SIG-M5 treated with dmso at 0.1 percent for 504 hours (cell line): ENCODE results near the gene HMCN1.

Source experiments
- DNase-seq: peaks from one replicate; lab custom pipeline; 2025; ENCODE audit not compliant: unreplicated experiment; lab: John Stamatoyannopoulos, UW

HMCN1 gene

DNA sequence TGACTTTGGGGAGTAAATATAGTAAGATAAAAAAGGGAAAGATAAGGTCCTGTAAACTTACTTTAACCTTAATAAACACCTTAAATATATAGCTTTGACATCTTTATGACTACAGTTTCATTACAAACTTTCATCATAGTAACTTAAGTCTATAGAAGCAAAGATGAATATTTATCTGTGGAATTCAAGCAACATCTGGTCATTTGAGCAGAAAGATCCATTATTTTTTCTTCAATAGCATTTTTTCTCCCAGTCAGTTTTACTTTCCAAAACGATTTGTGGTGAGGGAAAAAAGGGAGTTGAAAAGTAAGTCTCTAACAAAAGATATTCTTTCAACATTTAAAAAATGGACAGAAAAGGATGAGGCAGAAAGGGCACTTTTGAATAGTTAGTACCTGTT, 69.0 kb downstream of the HMCN1 start:
- DNase-seq: no peak

DNA sequence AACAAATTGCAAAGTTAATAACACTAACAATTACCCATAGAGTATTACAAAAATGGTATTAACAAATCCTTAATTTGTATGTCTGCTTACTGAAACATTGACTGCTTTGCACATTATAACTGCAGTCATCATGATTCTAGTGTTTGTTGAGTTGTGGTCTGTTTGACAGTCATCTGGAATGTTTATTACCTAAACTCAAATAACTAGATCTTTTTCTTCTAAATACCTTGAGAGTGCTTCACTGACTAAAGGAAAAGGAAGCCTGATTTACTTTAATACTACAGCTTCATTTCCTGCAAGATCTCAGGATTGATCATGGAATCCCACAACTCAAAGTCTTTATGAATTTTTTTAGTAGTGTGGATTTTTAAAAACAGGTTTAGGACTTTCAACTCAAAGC, 70.0 kb downstream of the HMCN1 start:
- no peak for DNase-seq

DNA sequence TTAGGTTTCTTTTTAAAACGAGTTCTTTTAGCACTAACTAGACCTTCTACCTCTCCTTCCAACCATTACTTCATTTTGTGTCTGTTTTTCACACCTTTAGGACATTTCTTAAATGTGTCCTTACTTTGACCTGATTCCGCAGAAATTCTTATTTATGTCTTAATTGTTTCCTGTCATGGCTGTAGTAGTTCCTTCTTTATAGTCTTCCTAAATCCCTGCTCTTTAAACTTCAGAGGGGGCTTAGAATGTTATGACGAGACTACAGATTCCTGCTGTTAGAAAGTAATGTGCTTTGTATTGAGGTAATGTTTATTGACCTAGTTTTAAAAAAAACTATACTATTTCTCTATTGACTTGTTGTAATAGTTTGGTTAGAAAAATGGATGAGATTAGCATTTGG, 70.4 kb downstream of the HMCN1 start:
- no peak for DNase-seq

DNA sequence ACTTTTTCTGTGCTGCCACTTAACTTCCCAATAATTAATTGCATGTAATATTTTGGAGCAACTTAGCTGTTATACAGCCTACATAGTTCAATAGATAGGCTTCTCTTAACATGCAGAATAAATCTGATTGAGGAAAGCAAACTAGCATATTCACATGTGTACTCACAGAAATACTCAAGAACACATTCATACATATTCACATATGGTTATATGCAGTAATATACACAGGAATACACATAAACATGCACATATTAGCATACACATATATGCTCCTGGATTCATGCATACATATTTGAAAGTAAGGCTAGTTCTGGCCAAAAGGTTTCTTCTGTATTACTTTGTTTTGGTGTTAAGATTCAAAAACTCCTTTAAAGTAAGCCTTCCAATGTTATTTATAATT, 73.1 kb downstream of the HMCN1 start:
- DNase-seq: no peak

DNA sequence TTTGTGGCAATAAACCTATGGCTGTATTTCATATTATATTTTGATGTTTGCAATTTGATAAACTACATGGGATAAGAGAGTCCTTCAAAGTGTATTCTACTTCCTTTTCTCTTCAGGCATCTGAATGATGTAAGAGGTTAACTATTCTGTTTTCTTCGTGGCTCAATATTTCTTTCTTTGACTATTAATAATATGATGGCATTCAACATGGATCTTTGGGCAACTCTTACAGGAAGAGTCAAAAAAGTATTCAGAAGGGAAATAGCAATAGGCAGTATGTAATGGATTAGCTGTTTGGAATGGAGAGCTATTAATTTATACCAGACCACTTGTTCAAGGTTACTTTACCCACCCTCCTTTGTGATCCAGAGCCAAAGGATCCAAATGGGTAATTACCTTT, 74.4 kb downstream of the HMCN1 start:
- no peak for DNase-seq

DNA sequence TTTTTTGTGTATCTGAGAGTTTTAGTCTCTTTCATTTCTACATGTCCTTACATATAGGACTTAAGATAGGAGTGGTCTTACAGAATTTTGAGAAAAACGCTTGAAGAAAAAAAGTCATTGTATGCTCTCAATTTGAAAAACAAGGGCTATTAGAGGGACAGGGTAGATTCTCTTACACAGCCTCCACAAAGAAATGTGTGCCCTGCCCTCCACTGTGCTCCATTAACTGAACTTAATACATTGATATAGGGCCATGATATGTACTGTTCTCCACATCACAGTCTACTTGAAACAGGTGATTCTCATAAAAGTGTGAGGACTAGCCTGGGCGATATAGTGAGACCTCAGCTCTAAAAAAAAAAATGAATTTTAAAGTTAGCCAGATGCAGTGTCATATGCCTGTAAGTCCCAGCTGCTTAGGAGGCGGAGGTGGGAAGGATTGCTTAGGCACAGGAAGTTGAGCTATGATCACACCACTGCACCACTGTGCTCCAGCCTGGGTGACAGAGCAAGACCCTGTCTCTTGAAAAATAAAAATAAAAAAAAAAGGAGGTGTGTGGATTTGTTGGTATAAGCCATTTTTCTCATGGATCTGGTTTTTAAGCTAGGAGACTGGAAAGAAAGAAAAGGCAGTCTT, 77.0 kb downstream of the HMCN1 start:
- no peak for DNase-seq

DNA sequence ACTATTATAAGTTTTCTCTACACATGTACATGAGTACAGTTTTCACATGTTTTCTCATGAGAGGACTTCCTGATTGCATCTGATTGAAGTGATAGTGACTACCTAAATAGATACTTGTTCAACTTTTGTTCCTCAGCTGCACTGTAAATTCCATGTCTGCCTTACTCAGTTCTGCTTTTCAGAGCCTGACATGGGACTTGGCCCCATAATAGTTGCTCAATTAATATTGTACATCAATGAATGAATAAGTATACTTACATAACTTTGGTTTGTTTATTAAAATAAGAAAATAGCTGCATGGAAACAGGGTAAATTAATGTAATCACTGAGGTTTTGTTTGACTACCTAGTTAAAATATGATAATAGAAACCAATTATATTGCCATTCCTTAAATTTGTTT, 78.7 kb downstream of the HMCN1 start:
- no peak for DNase-seq

DNA sequence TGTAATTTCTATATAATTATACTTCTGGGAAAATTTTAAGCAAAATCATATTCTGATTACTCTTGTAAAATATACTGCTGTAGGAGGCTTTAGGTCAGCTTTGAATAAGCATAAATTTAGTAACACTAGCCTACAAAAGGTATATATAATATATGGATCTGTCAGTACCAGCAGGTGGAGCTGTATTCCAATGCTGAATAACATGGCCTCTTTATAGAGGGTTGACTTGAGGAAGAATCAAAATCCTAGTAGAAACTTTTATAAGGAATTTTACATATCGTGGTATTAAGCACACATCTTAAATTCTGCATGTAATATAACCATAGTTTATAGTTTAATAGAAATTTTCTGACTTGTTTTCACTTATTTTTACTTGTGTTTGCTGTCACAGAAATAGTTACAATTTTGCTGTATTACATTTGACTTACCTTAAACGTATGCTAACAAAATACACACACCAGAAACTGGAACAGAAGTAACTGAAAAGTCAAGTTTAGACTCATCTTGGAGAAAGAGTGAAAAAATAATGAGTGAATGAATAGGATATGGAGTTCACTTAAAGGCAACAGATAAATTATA, 79.3 kb downstream of the HMCN1 start:
- DNase-seq: peak; percentile 64

DNA sequence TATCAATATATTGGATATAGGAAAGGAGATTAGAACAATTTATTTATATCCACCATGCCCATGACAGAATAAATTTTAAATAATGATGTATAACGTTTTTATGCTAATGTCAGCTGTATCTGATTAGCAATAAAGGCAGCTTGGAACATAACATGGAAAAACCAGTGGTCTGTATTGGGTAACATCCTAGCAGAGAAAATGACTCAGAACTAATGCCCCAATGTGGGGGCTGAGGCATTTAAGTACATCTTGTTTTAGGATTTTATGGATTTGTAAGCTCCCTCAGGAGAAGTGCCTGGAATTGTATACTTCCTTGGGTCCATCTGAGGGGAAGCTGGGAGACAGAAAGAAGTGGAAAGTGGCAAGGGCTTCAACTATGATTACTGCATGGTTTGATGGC, 82.3 kb downstream of the HMCN1 start:
- no peak for DNase-seq

DNA sequence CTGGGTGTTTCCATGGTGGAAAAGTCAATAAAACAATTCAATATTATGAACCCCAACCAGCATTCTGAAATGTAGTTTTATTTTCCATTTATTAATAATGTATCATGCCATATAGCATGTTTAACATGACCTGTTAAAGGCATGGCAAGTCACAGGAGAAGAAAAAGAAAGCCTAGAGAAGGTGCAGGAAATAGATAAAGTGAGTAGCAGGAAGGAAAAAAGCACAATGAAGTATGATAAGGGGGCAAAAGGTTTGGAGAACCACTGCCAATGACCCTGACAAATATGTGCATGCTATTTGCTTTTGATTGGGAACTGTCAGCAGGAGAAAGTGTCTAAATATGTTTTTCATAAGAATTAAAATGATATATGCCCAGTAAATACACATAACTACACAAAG, 85.6 kb downstream of the HMCN1 start:
- DNase-seq: no peak

DNA sequence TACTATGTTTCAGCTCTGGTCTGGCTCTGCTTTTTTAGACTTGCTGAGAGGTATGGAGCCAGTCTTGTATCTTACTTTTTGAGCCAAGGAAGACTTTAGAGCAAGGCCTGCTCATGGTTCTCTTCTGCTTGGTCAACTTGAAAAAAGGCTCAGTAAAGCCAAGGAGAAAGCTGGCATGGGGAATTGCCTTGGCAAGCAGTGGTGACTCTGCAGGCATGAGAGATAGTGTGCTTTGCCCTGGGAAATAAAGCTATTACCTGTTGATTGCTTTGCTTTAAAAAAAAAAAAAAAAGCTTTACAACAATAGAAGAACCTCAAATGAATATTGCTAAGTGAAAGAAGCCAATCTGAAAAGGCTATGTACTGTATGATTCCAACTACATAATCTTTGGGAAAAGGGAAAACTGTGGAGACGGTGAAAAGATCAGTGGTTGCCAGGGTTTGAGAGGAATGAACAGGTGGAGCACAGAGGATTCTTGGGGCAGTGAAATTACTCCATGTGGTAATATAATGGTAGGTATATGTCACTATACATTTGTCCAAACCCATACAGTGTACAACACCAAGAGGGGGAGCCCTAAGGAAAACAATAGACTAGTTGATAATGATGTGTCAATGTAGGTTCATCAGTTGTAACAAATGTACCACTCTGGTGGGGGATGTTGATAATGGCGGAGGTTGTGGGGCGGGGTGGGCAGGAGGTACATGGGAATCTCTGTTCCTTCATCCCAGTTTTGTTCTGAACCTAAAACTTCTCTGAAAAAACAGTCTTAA, 87.6 kb downstream of the HMCN1 start:
- no peak for DNase-seq

DNA sequence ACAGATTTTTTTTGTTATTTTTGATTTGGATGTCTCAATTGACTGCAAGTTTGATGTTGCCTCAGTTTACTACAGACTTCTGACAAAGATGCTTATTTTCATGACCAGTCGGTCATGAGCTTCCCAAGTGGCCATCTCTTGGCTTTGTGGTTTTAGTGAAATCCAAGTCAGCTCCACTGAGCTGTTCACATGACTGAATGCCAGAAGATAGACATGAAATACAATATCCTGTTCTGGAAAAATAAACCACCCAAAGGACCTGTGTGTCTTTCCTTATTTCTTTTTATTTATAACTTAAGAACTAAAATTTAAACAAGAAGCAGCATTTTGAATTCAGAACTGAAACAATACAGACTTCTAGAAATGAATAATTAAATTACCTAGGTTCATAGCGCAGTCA, 89.3 kb downstream of the HMCN1 start:
- DNase-seq: no peak

DNA sequence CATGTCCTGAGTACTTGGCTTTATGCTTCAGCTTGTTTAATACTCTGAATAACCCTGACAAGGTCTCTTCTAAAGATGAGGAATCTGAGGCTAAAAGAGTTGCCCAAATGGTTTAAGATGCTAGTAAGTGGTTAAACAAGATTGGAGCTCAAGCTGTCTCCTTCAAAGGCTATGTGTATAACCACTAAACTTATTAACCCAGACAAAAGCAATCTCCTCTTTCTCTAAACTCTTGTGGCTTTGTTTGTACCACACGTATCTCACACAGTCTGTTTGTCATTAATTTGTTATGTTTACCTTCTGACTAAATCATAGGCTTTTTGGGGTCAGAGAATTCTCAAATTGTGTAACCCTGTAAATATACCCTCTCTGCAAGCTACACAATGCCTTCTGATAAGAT, 89.9 kb downstream of the HMCN1 start:
- DNase-seq: no peak

DNA sequence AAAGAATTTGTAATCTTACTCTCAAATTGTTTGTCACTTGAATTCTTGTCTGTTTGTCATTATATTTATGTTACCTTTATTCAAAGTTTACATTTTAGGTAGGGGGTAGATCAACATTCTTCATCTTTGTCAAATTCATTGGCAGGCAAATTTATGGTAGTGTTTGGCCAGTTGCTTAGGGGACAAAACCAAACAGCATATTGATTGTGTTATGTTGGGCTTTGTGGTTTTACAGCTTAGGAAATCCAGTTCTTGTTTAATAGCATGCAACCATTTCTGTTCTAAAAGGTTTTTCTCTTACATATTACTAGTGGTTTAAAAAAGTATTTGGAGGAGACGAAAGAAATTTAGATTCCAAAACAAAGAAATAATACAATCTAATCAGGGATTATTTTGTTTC, 91.4 kb downstream of the HMCN1 start:
- DNase-seq: no peak

DNA sequence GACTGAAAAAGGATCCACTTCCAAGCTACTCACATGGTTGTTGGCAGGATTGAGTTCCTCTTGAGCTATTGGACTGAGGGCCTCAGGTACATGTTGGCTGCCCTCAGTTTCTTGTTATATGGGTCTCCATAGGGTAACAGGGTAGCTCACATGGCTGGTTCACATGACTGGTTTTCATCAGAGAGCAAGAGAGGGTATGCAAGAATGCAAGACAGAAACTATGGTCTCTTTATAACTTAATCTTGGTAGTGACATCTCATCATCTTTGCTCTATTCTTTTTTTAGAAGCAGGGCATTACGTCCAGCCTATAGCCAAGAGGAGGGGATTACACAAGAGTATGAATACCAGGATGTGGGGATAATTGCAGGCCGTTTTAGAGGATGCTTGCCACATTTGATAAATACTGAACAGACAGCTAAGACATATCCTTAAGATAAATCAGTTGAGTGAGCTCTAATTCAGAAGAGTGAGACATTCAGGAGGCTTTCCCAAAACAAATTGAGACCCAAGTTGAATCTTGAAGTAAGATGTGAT, 100.2 kb downstream of the HMCN1 start:
- no peak for DNase-seq

DNA sequence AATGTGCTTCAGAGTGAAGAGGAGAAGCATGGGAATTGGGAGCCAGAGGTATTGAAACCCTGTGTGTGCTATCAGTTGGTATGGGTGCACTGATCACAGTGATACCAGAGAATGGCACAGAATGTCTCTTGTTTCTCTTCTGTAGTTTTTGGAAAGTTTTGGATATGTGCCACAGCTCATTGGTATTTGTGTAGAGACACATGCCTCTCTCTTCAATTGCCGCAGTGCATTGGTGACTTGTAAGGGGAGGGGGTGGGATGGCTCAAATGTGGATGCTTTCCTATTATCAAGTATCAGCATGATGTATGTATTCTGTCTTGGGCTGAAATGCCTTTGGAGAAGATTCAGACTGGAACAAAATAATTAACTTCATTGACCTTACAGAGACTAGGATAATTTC, 101.0 kb downstream of the HMCN1 start:
- no peak for DNase-seq

DNA sequence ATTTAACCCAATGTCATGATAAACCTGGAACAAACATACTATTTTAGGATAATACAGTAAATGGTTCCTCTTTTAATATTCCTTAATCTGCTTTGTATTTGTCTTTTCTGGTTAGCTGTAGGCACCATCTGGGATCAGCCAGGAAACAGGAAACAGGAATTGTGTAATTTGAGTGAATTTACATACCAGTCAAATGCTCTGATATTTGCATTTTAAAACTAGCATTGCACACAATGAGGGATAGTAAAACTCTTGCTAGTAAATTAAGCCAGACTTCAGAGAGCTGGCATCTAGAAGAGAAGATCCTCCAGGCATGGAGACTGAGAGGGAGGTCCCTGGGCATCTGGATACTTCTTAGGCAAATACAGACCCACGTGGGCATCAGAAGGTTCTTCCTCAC, 103.5 kb downstream of the HMCN1 start:
- DNase-seq: no peak

DNA sequence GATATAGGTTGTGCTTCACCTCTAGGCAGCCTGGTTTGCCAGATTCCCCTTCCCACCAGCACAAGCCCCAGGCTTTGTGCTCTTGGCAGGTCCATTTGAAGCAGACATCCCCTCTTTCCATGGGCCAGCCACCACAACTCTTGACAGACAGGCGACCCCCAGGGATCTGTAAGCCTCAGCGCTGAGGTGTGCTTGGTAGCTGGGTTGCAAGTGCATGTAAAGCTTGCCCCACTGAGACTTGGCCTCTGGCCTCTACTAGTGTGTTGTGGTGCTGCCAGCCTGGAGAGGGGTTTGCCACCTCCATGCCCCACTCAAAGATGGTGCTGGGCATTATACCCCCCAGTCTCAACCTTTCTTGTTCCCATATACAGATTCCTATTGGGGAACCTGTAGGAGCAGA, 103.9 kb downstream of the HMCN1 start:
- no peak for DNase-seq

DNA sequence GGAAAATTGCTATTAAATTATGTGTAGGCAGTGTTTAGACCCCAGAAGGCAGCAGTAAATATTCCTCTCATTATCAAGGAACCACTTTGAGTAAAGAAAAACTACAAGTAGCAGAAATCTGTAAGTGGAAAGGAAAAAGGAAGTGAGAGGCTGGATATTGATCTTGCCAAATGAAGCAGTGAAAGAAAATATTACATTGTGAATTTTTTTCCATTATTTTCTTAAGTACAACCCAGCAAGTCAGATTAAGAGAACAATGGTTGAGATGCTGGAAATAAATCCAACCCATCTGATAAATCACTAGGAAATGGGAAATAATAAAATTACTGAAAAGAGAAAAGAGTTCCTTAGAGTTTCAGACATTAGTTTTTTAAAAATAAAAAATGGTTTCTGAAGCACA, 106.7 kb downstream of the HMCN1 start:
- no peak for DNase-seq

DNA sequence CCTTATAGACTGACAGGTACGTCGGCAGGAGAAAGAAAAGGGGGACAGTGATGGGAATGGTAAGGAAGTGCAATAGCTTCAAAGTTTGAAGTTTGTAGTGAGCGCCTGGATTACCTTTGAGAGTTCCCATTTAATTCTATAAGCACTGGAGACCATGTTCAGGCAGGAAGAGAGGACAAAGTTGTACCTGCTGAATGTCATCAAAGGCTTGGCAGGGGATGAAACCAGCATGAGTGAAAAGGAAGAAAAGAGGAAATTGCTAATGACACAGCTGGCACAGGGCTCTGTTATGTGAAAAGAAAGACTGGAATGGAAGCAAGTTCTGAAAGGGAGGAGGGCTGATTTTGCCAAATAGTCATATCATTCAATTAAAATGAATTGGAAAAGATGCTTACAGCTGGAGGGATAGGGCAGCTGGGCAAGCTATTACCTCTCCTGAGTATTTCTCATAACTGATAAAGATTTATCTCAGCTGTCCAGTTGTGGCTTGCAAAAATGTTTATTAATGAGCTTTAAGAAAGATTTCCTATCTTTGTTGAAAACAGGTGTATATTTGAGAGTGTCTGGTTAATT, 109.2 kb downstream of the HMCN1 start:
- DNase-seq: no peak

DNA sequence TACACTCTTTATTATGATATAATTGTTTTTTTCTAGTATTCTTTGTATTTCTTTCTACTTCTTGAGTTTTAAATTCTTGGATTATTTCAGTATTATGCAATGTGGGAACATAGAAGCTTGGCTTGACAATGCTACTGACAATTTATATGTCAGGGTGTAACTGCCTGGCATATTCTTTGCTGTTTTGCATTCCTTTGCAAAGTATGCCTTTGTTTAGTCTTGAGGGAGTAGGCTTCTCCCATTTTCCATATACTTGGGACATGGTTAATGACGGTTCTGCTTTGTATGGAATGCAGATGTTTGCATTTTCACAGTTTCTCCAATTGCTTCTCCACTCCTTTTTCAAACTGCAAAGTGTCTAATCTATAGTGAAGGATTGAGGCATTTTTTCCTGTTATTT, 109.8 kb downstream of the HMCN1 start:
- no peak for DNase-seq
